Measurements from ENCODE around the gene SOX13. TPM values are rescaled to one million over a fixed set of nuclear protein-coding genes. Genes with fewer than 3 reads are reported as not detected.

Gene SOX13
- total and polyA plus RNA-seq, 9 of the 15 experiments (the other 6 are each of a cell fraction or from before 2014, with no cell fraction given), result 0.03 to 0.35 (median 0.06) TPM; not detected in 5

DNA sequence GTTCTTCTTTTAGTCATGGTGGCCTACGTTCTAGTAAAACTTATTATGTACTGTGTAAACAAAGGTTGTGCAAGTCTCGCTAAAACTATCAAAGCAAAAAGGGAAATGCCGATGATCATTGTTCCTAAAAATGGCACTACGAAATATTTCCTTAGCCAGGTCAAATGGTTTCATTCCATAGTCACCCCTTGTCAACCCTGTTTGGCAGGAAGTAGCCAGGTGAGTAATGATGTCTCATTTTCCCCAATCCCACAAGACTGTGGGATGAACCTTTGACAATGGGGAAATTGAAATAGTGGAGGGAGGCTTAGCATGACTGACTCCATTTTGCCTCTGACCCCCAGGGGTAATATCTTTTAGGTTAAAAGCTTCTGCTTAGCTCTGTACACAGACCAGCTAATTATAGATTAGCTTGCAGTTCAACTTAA is 98.8 kb downstream of the SOX13 start (continued):
- TF ChIP-seq, protein P1, sequence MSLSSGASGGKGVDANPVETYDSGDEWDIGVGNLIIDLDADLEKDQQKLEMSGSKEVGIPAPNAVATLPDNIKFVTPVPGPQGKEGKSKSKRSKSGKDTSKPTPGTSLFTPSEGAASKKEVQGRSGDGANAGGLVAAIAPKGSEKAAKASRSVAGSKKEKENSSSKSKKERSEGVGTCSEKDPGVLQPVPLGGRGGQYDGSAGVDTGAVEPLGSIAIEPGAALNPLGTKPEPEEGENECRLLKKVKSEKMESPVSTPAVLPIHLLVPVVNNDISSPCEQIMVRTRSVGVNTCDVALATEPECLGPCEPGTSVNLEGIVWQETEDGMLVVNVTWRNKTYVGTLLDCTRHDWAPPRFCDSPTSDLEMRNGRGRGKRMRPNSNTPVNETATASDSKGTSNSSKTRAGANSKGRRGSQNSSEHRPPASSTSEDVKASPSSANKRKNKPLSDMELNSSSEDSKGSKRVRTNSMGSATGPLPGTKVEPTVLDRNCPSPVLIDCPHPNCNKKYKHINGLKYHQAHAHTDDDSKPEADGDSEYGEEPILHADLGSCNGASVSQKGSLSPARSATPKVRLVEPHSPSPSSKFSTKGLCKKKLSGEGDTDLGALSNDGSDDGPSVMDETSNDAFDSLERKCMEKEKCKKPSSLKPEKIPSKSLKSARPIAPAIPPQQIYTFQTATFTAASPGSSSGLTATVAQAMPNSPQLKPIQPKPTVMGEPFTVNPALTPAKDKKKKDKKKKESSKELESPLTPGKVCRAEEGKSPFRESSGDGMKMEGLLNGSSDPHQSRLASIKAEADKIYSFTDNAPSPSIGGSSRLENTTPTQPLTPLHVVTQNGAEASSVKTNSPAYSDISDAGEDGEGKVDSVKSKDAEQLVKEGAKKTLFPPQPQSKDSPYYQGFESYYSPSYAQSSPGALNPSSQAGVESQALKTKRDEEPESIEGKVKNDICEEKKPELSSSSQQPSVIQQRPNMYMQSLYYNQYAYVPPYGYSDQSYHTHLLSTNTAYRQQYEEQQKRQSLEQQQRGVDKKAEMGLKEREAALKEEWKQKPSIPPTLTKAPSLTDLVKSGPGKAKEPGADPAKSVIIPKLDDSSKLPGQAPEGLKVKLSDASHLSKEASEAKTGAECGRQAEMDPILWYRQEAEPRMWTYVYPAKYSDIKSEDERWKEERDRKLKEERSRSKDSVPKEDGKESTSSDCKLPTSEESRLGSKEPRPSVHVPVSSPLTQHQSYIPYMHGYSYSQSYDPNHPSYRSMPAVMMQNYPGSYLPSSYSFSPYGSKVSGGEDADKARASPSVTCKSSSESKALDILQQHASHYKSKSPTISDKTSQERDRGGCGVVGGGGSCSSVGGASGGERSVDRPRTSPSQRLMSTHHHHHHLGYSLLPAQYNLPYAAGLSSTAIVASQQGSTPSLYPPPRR (CRISPR knock-in tag; IDR thresholded peaks at IDR 0.05; ENCODE audit: borderline replicate concordance), result no peak
- TF ChIP-seq ZSCAN29 (IDR thresholded peaks at IDR 0.05) (no peak), CLOCK (CRISPR knock-in tag; IDR thresholded peaks at IDR 0.05; ENCODE audit: borderline replicate concordance) (peak; percentile 88; the same call in 1 of the 2 replicates), POLR2H (tag; IDR thresholded peaks at IDR 0.05; ENCODE audit: low read depth) (no peak), HOXB6 (CRISPR knock-in tag; IDR thresholded peaks at IDR 0.05; ENCODE audit: borderline replicate concordance) (no peak), ZNF717 (CRISPR knock-in tag; IDR thresholded peaks at IDR 0.05) (no peak), KHSRP (IDR thresholded peaks at IDR 0.05) (no peak), NR1H2 (CRISPR knock-in tag; IDR thresholded peaks at IDR 0.05) (no peak), OTX1 (CRISPR knock-in tag; IDR thresholded peaks at IDR 0.05) (no peak), NFIC (IDR thresholded peaks at IDR 0.05) (no peak), ZFP1 (CRISPR knock-in tag; IDR thresholded peaks at IDR 0.05) (peak; percentile 78), MAX (CRISPR knock-in tag; IDR thresholded peaks at IDR 0.05) (no peak), SETDB1 (IDR thresholded peaks at IDR 0.05; ENCODE audit: low read length) (no peak), TFAP4 (CRISPR knock-in tag; IDR thresholded peaks at IDR 0.05; ENCODE audit: borderline replicate concordance) (no peak), YY1 (IDR thresholded peaks at IDR 0.05; ENCODE audit: borderline replicate concordance in 1 of 3, control insufficient read depth in 1 of 3, extremely low read depth in 1 of 3, insufficient read depth in 3 of 3, insufficient read length in 1 of 3, insufficient replicate concordance in 2 of 3, low read depth in 1 of 3, low read length in 2 of 3) (no peak), HDAC8 (tag; IDR thresholded peaks at IDR 0.05) (no peak), CGGBP1 (CRISPR knock-in tag; IDR thresholded peaks at IDR 0.05) (no peak), MTF1 (CRISPR knock-in tag; IDR thresholded peaks at IDR 0.05; ENCODE audit: borderline replicate concordance) (no peak), ZNF75A (CRISPR knock-in tag; IDR thresholded peaks at IDR 0.05) (peak; percentile 67; the same call in 1 of the 2 replicates), SMARCC2 (IDR thresholded peaks at IDR 0.05; ENCODE audit: low read depth) (no peak)
